SU-DHL-6 (cell line): ENCODE results near the gene UPK2.

ENCODE experiments used
- H2AFZ ChIP-seq: fragments of 200-600 bp; sonication (generic); 2 replicates; pipeline ENCODE4 v1.6.1; 2014; ENCODE audit warnings: low read depth, mild to moderate bottlenecking, moderate library complexity, mixed read lengths, antibody characterized with exemption, low read length; ENCODE audit not compliant: severe bottlenecking
- H3F3A ChIP-seq: fragments of 200-600 bp; shearing (Covaris generic); 2 replicates; pipeline ENCODE4 v1.6.0; 2016; ENCODE audit warnings: antibody characterized with exemption, mild to moderate bottlenecking; ENCODE audit not compliant: insufficient read depth
- H3K27ac ChIP-seq: fragments of 200-600 bp; sonication (generic); 2 replicates; pipeline ENCODE4 v1.5.1; 2016; ENCODE audit warnings: low read depth, mild to moderate bottlenecking, low read length, moderate library complexity, mixed read lengths
- H3K27me3 ChIP-seq: fragments of 200-600 bp; sonication (generic), shearing (Covaris generic); 2 replicates; pipeline ENCODE4 v1.6.0; 2014; ENCODE audit warnings: mild to moderate bottlenecking, low read length
- H3K36me3 ChIP-seq: fragments of 200-600 bp; sonication (generic); 2 replicates; pipeline ENCODE4 v1.6.1; 2014; ENCODE audit warnings: mild to moderate bottlenecking, low read length, mixed read lengths
- H3K4me2 ChIP-seq: fragments of 300-600, 200-600 bp; shearing (Covaris generic), sonication (generic); 2 replicates; pipeline ENCODE4 v1.6.0; 2014; ENCODE audit warnings: low read length, low read depth, mild to moderate bottlenecking; ENCODE audit not compliant: poor library complexity, severe bottlenecking
- H3K4me3 ChIP-seq: fragments of 200-600 bp; sonication (generic); 2 replicates; pipeline ENCODE4 v1.5.1; 2014; ENCODE audit warnings: antibody characterized with exemption, low read length, mild to moderate bottlenecking, mixed read lengths; ENCODE audit not compliant: insufficient read depth, poor library complexity, severe bottlenecking
- H3K79me2 ChIP-seq: fragments of 200-600 bp; sonication (generic); 2 replicates; pipeline ENCODE4 v1.6.1; 2014; ENCODE audit warnings: mild to moderate bottlenecking, low read length, moderate library complexity; ENCODE audit not compliant: insufficient read depth
- H3K9ac ChIP-seq: fragments of 200-600 bp; sonication (generic); 2 replicates; pipeline ENCODE4 v1.7.0; 2014; ENCODE audit warnings: mild to moderate bottlenecking, low read length
- H3K9me2 ChIP-seq: fragments of 200-600 bp; sonication (generic); replicated peaks from 2 replicates; pipeline ENCODE4 v1.6.1; 2014; ENCODE audit warnings: low read length; ENCODE audit not compliant: insufficient read depth
- H3K9me3 ChIP-seq: fragments of 200-600 bp; sonication (generic); 2 replicates; pipeline ENCODE4 v1.6.1; 2014; ENCODE audit warnings: low read length, mixed read lengths; ENCODE audit not compliant: insufficient read depth
- H4K20me1 ChIP-seq: fragments of 200-600 bp; sonication (generic); 2 replicates; pipeline ENCODE4 v1.6.1; 2014; ENCODE audit warnings: low read depth, mild to moderate bottlenecking, antibody characterized with exemption, low read length, moderate library complexity, mixed read lengths
- CTCF ChIP-seq: fragments of 200-600 bp; sonication (generic); IDR thresholded peaks from one replicate; pipeline ENCODE4 v1.5.1; 2017; ENCODE audit warnings: antibody characterized with exemption, mild to moderate bottlenecking, low read length, moderate library complexity; ENCODE audit not compliant: insufficient read depth, poor library complexity, severe bottlenecking
- EZH2phosphoT487 ChIP-seq: fragments of 200-600 bp; sonication (generic), shearing (Covaris generic); conservative IDR thresholded peaks from 2 replicates; pipeline ENCODE4 v1.6.1; 2018; ENCODE audit warnings: mild to moderate bottlenecking, antibody characterized with exemption, low read length, moderate library complexity, mixed read lengths

The UPK2 gene

DNA sequence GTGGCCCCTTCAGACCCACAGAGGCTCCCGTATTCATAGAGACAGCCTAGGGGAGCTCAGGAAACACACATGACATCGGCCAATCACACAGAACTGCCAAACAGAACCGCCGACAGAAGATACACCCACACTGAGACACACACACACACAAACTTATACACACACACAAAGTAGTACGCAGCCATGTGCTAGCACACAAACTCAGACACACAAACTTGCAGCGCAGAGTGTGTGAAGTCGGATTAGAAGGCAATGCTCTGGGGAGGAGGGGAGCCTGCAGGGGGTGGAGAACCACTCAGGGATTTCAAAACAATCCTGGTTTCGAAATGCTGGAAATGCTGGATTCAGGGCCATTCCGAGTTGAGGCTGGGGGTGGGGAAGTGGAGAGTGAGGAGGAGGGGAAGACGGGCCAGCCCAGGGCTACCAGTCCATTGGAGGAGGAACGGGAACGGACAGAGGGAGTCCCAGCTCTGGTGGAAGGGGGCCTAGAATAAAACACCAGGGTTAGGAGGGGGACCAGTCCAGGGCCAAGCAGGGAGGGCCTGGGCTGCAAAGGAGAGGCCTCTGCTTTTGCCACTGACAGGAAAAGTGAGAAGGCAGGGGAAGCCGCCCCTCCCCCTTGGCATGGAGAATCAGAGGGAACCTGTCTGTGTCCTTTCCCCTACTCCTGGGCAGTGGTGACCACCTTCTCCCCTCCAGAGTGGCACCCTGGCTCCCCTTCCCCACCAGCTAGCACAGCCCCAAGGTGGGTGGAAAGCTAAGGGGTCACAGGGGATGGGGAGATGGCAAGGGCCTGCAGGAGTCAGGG is 34.8 kb upstream of the UPK2 start:
- no peaks in the 10 kb centered on the region for H3K9me3 ChIP-seq
- no peaks in the 10 kb centered on the region for H3K79me2 ChIP-seq
- no peak overlapping the region for H3K27ac ChIP-seq

GRCh38 chr11:118921929-118922744 is 34.0 kb upstream of the UPK2 start:
- Histone ChIP-seq H3K9ac (no peak overlapping the region), H3K4me2 (no peak overlapping the region), H3K4me3 (no peak overlapping the region), H3K9me3 (no peaks in the 10 kb centered on the region), H3K79me2 (no peaks in the 10 kb centered on the region), H2AFZ (no peak overlapping the region), H3K27ac (no peak overlapping the region), H3F3A (peaks cover 12% of the 10 kb centered on the region; the same call in 1 of the 2 replicates), H3K9me2 (no peaks in the 10 kb centered on the region), H3K27me3 (no peaks in the 10 kb centered on the region), H3K36me3 (no peaks in the 10 kb centered on the region), H4K20me1 (no peaks in the 10 kb centered on the region)
- TF ChIP-seq CTCF (no peak), EZH2phosphoT487 (no peak)

More for the DNA sequence above, 34.8 kb upstream of the UPK2 start:
- no peaks in the 10 kb centered on the region for H3K27me3 ChIP-seq
- H3K9ac ChIP-seq = no peak overlapping the region
- no peaks in the 10 kb centered on the region for H4K20me1 ChIP-seq
- no peaks in the 10 kb centered on the region for H3K36me3 ChIP-seq
- no peak overlapping the region for H3K4me2 ChIP-seq
- no peaks in the 10 kb centered on the region for H3K9me2 ChIP-seq
- H2AFZ ChIP-seq = no peak overlapping the region
- TF ChIP-seq CTCF (no peak), EZH2phosphoT487 (no peak)
- H3K4me3 ChIP-seq = no peak overlapping the region
- H3F3A ChIP-seq = peaks cover 5% of the 10 kb centered on the region; the same call in 1 of the 2 replicates

GRCh38 chr11:118922745-118923627 is 33.1 kb upstream of the UPK2 start:
- Histone ChIP-seq H3K79me2 (no peaks in the 10 kb centered on the region), H3K9ac (no peak overlapping the region)

More at GRCh38 chr11:118922745-118923627, 33.1 kb upstream of the UPK2 start:
- H3K27ac ChIP-seq = no peak overlapping the region
- no peaks in the 10 kb centered on the region for H3K36me3 ChIP-seq
- no peaks in the 10 kb centered on the region for H3K9me2 ChIP-seq
- H4K20me1 ChIP-seq = no peaks in the 10 kb centered on the region
- no peaks in the 10 kb centered on the region for H3K27me3 ChIP-seq
- H3K4me3 ChIP-seq = no peak overlapping the region
- H3K9me3 ChIP-seq = no peaks in the 10 kb centered on the region
- H2AFZ ChIP-seq = no peak overlapping the region
- H3K4me2 ChIP-seq = no peak overlapping the region
- TF ChIP-seq CTCF (no peak), EZH2phosphoT487 (no peak)
- peaks cover 19% of the 10 kb centered on the region for H3F3A ChIP-seq
